Renal cortical epithelial cell (primary cell): ENCODE data around the gene FGF21. TPM values are rescaled to one million over a fixed set of nuclear protein-coding genes. Genes with fewer than 3 reads are reported as not detected.
A peak's percentile ranks its signal among the peaks of the same experiment; 100 is the strongest.

ENCODE experiments used
- DNase-seq: peaks from one replicate; pipeline ENCODE4 v3.0.0-alpha.2; 2011; ENCODE audit warnings: low read depth
- total RNA-seq: library from RNA; depleted of rRNA; stranded (reverse); fragments of >200 nt; gene quantifications from 2 replicates; pipeline ENCODE4 v1.2.3, GENCODE V29; 2014

FGF21 gene
- total RNA-seq, 1 donor from 2014 or later: not detected

DNA sequence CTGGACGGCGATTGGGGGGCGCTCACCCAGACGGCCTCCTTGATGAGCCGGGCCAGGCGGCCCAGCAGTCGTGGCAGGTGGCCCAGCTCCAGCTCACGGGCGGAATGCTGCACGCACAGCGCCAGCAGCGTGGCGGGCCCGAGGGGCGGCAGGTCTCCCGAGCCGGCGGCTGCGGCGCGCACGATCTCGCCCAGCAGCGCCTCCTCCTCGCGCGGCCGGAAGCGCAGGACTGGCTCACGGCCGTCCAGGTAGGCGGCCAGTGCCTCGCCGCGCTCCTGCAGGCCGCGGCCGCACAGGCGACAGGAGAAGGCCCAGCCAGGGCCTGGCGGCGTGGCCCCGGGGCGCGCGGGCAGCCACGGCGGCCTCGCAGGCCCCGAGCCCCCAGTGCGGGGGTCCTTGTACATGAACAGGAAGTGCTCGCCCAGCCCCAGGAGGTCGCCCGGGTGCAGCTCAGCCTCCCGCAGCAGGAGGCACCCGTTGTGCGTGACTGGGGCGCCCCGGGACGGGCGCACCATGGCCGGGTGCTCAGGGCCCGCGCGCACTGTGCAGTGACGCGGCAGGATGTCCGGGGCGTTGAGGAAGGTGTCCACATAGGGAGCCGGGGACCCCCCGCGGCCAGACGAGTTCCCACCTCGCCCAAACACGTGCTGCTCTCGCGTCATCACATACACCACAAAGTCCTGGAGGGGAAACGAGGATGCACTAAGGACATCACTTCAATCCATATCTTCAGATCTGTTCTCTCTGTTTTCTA, 26.2 kb upstream of the FGF21 start:
- no peak for DNase-seq

DNA sequence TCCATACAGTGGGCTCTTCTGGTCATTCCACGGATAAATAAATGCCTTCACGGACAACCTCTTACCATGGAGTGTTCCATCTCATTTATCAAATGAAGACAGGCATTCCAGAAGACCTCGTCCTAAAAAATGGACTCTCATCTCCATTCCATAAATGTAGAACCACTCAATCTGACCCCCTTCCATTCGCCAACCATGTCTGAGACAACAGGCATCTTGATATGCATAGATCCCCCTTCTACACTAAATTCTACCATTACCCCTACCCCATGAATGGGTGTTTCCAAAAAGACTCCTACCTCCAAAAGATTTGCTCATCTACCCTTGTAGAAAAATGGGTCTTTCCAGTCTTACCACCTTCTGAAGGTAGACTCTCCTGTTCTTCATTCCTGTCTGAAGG, 23.9 kb upstream of the FGF21 start:
- no peak for DNase-seq

DNA sequence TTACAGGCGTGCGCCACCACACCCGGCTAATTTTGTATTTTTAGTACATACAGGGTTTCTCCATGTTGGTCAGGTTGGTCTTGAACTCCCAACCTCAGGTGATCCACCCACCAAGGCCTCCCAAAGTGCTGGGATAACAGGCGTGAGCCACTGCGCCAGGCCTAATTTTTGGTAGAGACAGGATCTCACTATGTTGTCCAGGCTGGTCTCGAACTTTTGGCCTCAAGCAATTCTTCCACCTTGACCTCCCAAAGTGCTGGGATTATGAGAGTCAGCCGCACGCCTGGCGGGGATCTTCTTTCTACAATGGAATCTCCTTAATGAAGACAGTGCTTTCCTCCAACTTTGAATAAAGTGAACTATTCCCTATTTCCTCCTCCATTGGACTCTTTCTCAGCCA, 20.7 kb upstream of the FGF21 start:
- DNase-seq: no peak

DNA sequence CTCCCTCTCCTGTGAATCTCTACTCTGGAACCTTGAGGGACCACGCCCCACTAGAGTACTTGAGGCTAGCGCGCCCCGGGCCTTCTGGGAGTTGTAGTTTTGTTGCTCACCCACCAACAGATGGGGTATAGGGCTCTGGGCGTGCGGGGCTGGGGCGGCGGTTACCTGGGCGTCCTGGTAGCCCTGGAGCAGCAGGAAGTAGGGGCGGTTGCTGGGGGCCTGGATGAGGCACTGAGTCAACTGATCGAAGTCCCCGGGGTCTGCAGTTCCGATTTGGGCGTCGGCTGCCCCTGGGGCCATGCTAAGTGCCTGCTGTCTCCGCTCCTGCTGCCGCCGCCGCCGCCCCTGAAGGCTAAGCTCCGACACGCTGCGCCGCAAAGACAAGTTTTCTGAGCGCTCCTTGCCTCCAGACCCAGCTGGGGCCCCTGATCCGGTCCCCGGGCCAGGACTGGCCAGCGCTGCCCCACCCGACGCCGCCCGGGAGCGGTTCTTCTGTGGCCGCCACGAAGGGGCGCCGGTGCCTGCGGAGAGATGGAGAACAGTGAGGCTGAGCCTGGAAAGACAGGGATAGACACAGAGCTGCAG, 20.2 kb upstream of the FGF21 start:
- peak; percentile 13 for DNase-seq

GRCh38 chr19:48737360-48737998, 17.8 kb upstream of the FGF21 start:
- DNase-seq: no peak

- peak; percentile 61 for DNase-seq
Measured at GRCh38 chr19:48738557-48739403, 16.5 kb upstream of the FGF21 start.

DNA sequence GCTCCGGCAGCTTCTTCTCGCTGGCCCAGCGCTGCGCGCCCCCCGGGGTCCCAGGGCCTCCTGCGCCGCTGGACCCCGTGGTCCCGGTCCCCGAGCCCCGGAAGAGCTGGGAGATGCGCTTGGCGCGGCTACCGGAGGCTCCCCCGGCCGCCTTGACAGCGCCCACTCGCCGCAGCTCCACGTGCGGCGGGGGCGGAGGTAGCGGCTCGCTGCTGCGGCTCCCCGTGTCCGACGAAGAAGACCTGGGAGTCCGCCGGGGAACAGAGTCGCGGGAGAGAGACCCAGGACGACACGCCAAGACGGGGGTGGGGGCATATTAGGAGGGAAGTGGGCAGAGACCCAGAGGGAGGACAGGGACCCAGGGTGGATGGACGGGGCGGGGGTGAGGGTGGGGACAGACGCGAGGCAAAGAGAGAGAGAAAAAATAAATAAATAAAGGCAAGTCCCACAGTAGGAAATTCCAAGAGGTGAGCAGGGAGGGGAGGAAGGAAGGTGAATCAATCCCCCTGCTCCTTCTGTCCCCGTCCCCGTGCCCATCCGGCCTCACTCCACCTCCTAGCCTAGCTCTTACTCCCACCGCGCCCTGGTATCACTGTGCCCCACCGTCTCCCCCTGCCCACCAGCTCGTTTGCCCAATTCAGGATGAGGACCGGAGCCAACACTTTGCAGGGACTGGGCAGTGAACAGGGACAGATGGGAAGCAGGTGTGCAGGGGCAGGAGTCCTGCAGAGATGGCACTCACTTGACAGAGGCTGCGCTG, 15.7 kb upstream of the FGF21 start:
- no peak for DNase-seq

- DNase-seq: no peak
Measured at GRCh38 chr19:48740164-48740972, 15.0 kb upstream of the FGF21 start, which contains the start of gene RASIP1. RASIP1 (minus strand) TSS chr19:48740610; CDS start chr19:48740282, 328 bp downstream.

GRCh38 chr19:48741129-48741999, 14.0 kb upstream of the FGF21 start:
- no peak for DNase-seq

- no peak for DNase-seq
Measured at GRCh38 chr19:48742096-48742495, 13.2 kb upstream of the FGF21 start.

- DNase-seq: peak; percentile 51
Measured at GRCh38 chr19:48745208-48745995, 9.9 kb upstream of the FGF21 start.

DNA sequence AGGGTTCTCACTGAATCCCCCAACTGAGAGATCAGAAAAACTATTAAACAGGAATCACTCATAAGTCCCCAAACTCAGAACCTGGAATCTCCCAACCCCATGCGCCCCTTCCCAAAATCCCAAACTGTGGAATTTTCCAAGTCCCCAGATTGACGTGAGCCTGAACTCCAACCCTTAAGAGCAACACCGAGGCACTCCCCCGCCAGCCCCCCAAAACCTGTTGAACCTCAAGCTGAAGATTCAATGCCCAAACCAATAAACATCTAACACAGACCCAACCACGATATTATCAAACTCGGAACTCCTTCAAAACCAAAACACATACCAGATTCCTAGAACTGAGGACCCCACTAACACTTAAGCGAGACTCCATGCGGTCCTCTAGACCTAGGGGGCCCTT, 9.2 kb upstream of the FGF21 start:
- DNase-seq: no peak

GRCh38 chr19:48746738-48747575, 8.4 kb upstream of the FGF21 start, which contains the start of gene IZUMO1:
IZUMO1 (minus strand) TSS chr19:48746909; CDS start chr19:48745859, 1,050 bp downstream.
- peak; percentile 87 for DNase-seq

GRCh38 chr19:48749571-48750198, 5.6 kb upstream of the FGF21 start:
- DNase-seq: no peak

DNA sequence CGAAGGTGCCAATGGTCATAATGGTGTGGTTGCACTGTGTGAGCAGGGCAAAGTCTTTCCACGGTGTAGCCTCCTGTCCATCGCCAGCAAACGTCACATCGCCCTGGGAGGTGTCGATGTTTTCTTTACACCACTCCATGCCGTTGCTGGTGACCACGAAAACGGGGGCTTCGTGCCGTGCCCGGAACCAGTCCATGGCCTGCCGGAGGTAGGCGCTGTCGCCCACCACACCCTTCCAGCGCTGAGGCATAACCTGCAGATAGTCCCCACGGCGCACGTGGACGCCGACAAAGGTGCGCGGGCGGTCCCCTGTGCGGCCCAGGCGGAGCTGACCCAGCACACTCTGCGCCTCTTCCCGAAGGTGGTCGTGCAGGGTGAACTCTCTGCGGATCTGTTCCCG, 5.0 kb upstream of the FGF21 start:
- no peak for DNase-seq

DNA sequence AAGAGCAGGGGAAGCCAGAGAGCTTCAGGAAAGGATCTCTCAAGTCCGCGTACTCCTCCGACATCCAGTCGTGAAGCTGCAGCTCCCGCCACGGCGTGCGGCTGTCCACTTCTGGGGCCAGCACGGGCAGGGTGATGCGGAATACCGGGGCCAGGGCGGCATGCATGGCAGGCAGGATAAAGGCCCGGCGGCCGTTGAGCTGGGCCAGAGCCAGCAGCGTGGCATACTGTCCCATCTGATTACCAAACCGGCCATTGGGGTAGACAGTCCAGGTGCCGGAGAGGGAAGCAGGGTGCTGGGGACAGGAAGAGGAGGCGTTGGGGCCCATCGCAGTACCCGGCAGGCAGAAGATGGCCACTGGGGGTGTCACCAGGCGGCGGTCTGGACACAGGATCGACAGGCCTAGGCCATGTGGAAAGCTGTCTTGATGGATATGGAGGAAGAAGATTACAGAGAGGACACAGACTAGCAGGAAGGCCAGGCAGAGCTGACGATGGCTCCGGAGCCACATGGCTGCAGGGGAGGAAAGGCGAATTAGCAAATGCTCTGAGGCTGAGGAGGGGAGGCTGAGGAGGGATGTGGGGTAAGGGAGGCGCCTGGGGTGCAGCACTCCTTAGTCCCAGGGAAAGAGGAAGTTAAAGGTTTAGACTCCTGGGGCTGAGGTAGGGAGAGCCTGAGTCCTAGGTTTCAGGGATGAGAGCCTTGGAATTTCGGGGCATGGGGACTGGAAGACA, 4.4 kb upstream of the FGF21 start:
- DNase-seq: no peak
